Stimulated activated CD4-positive, alpha-beta T cell treated with anti-CD3 and anti-CD28 coated beads, Interleukin-4, amount 100 ng/mL, for 24 hours (primary cell): ENCODE data around the gene ST8SIA1.
A peak's percentile ranks its signal among the peaks of the same experiment; 100 is the strongest.

Experiments used
- DNase-seq: peaks from one replicate; pipeline ENCODE4 v3.0.0-alpha.2; 2020

ST8SIA1 gene

DNA sequence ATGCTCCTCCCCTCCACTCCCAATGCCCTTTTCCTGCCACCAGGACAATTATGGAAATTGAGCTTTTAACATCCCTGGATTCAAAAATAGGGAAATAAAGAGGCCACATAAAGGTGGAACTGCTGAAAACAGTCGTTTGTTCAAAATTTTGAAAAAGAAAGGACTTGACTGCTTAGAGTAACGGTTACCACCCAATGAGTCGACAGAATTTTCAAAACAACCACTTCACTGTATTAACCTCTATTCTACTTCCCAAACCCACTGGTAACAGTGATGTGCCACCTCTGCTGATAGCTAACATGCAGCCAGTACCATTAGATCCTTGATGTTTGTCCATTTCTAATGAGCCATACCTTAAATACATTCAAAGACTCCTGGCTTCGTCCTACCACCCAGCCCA, 4.9 kb downstream of the ST8SIA1 start:
- no peak for DNase-seq

DNA sequence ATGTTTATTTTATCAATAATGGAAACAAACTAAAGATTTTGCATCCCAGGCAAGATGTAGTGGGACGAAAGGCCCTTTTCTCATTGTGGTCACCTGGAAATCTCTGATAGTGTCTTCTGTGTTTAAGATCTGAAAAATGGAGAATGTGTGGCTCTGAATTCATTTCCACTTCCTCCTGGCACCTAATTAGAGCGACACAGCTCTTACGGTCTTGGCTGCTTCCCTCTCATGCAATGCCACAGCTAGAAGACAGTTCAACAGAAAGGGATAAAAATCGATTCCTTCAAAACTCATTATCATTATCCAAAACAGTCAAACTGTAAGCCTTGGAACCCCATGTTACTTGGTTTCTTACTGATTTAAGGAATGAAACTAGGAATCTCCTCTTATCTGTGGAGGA, 9.3 kb downstream of the ST8SIA1 start:
- no peak for DNase-seq

GRCh38 chr12:22322091-22322490, 12.4 kb downstream of the ST8SIA1 start:
- no peak for DNase-seq

DNA sequence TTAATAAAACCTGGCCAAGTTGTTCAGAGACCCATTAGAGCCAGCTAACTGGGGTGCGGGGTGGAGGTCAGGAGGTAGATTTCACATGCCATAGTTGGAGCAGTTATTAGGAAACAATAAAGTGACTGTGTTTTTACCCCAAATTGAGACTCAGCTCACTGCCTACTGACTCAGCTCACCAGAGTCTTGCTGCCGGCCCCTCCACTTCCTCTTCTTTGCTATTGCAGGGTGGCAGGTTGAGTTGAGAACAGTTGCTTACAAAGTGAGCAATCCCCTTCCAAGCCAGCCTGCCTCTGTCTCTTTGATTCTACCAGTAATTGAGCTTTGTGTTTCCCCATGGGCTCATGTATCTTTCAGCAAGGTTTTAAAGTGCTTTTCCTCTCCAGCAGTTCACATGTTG, 12.9 kb downstream of the ST8SIA1 start:
- DNase-seq, result peak; percentile 27

DNA sequence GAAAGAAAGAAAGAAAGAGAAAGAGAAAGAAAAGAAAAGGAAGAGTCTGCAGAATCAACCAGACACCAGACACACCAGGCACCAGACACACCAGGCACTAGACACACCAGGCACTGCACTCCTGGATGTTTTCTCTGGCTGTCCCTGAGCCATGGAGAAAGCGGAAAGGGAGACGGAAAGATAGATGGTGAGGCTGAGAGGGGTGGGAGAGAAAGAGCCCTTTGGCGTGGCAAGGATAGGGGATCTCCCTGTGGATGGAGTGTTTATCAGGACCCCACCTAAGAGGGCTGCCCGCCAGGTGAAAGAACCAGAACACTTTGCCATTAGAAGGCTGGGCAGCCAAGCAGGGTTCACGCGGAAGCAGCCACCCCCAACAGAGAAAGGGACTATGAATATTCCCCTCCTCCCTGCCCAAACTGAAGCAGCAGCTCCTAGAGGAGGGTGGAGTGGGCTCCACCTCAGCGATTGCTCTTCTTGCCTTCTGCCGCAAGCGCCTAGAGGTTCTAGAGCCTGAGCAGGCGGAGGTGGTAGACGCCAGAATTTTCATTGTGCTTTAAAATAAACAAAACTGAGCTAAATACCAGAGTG, 13.4 kb downstream of the ST8SIA1 start:
- no peak for DNase-seq

DNA sequence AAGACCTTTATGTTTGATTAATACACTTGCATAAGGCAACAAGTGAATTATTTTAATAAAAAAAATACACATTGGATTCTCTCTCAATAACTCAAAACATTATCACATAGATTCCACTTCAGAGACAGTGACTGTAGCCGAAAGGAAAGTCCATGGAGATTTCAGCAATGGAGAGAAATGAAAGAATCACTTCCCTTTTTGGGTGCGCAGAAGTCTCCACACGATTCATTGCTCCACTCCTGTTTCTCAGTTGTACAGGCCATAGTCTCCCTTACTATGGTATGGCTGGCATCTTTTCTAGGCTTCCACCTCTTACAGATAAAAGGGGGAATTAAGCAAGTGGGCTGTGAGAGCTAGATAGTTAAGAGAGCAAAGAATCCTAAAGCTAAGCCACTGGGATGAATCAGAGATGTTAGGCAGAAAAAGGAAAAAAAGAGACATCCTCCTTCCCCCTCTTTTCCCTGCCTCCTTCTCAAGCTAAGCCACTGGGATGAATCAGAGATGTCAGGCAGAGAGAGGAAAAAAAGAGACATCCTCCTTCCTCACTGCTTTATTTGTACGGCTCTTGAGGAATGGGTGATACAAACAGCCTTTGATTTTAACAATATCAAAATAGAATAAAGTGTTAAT, 16.3 kb downstream of the ST8SIA1 start:
- DNase-seq, result no peak

- DNase-seq, result no peak
Measured at GRCh38 chr12:22313963-22314330, 20.6 kb downstream of the ST8SIA1 start.

GRCh38 chr12:22313286-22313962, 21.1 kb downstream of the ST8SIA1 start:
- DNase-seq, result no peak

DNA sequence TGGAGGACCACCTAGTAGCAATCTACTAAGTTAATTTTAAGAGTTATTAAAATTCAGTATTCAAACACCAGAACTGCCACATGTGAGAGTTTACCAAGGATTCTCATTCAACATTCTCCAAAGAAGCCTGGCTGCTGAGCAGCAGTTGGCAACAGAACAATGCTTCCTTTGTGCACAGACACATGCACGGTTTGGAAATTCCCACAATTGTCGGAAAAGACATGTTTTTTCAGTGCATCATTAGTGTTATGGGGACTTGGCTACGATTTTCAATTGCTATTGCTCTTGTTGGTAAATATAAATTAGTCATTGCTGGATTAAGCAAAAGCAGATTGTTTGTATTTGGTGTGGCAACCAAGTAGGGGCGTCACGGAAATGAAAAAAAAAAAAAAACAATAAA, 22.2 kb downstream of the ST8SIA1 start:
- no peak for DNase-seq

GRCh38 chr12:22310709-22311108, 23.8 kb downstream of the ST8SIA1 start:
- DNase-seq, result no peak

- DNase-seq, result no peak
Measured at GRCh38 chr12:22310275-22310674, 24.2 kb downstream of the ST8SIA1 start.

GRCh38 chr12:22307811-22308210, 26.7 kb downstream of the ST8SIA1 start:
- no peak for DNase-seq

DNA sequence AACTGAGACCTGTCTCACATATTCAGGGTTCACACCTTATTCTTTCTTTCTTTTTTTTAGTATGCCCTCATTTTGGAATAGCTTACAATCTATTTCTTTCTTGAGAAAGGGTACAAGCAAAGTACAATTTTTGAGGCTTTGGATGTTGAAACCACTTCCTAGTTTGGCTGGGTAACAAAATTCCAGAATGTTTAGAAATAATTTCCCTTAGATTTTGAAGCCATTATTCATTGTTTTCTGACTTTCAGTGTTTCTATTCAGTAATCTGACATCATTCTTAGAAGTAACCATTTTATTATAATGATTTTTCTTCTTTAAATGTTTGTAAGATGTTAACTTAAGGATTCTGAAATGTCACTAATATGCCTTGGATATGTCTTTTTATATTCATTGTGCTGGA, 28.2 kb downstream of the ST8SIA1 start:
- DNase-seq, result no peak

- DNase-seq, result no peak
Measured at GRCh38 chr12:22304341-22304740, 30.2 kb downstream of the ST8SIA1 start.

- no peak for DNase-seq
Measured at GRCh38 chr12:22299294-22299912, 35.1 kb downstream of the ST8SIA1 start.

DNA sequence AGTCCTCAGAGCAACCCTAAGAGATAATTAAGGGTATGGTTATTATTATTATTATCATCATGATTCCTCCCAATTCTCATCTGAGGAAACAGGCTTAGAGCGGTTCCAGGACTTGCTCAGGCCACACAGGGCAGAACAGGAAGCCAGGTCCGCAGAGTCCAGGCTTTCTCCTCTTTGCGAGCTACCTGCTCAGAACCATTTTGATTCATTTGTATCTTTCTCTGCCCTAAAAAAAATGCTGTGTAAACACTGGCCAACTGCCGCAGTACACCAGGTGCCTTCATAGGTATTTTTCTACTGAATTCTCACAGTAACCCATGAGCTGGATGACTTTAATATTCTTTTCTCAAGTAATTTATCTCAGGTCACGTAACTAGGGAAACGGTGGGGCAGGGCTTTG, 45.3 kb downstream of the ST8SIA1 start:
- no peak for DNase-seq

GRCh38 chr12:22287776-22288621, 46.5 kb downstream of the ST8SIA1 start:
- peak; percentile 29 for DNase-seq

GRCh38 chr12:22287101-22287500, 47.4 kb downstream of the ST8SIA1 start:
- no peak for DNase-seq

DNA sequence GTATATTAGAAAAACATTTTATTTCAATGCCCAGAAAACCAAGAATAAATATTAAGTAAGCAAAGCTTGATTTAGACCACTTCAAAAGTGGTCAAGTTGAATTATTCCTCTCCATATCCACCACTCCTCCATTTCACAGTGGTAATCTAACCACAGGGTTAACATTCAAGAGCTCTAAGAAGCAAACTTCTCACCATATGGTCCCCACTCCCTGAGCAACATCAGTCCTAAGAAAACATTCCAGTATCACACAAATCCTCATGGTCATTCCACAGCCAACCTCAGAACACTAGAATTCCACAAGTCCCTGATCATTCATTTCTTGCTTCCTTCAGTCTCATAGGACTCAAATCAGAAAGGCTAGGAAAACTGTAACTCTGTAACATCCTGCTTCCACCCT, 47.9 kb downstream of the ST8SIA1 start:
- no peak for DNase-seq

GRCh38 chr12:22285846-22286245, 48.7 kb downstream of the ST8SIA1 start:
- no peak for DNase-seq

GRCh38 chr12:22284871-22285270, 49.6 kb downstream of the ST8SIA1 start:
- DNase-seq, result no peak

GRCh38 chr12:22283508-22283907, 51.0 kb downstream of the ST8SIA1 start:
- DNase-seq, result no peak

- no peak for DNase-seq
Measured at GRCh38 chr12:22283006-22283506, 51.5 kb downstream of the ST8SIA1 start.
